ENCODE data around the gene TOPAZ1. TPM values are rescaled to one million over a fixed set of nuclear protein-coding genes. Genes with fewer than 3 reads are reported as not detected.

Gene TOPAZ1
- total and polyA plus RNA-seq, 9 of the 15 experiments (the other 6 are each of a cell fraction or from before 2014, with no cell fraction given): 0.01 TPM; not detected in 8

Other genes starting within 250 kb of the TOPAZ1 start
- gene TCAIM, start 96.9 kb downstream of the TOPAZ1 start, total RNA-seq (2014; rRNA removed): 18.6 and 19.7 TPM in 2 replicates
- gene TCAIM, start 96.9 kb downstream of the TOPAZ1 start, total RNA-seq (2014; rRNA removed; fragmentation: Illumina TruSeq; extraction: Trizol): 36.7 and 43.5 TPM in 2 replicates
- gene TCAIM, start 96.9 kb downstream of the TOPAZ1 start, total RNA-seq (2015; rRNA removed; fragmentation: Illumina TruSeq; extraction: Trizol): 37.7 and 43.4 TPM in 2 replicates
- 23.0 and 25.2 TPM in 2 replicates for gene TCAIM, start 96.9 kb downstream of the TOPAZ1 start, total RNA-seq (2021)
- 42.5 and 53.3 TPM in 2 replicates for gene TCAIM, start 96.9 kb downstream of the TOPAZ1 start, polyA plus RNA-seq (2011; rRNA removed)
- 32.3 and 36.9 TPM in 2 replicates for gene TCAIM, start 96.9 kb downstream of the TOPAZ1 start, polyA plus RNA-seq (2014; fragmentation: Illumina TruSeq; extraction: Trizol)
- 10 to 100 TPM; 41.5 to 44.9 TPM for gene TCAIM, start 96.9 kb downstream of the TOPAZ1 start, polyA plus RNA-seq (2014; fragmentation: Nextera tagmentation; extraction: Ambion mirVana)
- 27.6 and 29.5 TPM in 2 replicates for gene TCAIM, start 96.9 kb downstream of the TOPAZ1 start, polyA plus RNA-seq (2014; rRNA removed)
- 5.8 and 7.9 TPM in 2 replicates for gene ZNF445, start 235.8 kb downstream of the TOPAZ1 start, total RNA-seq (2014; rRNA removed)
- gene ZNF445, start 235.8 kb downstream of the TOPAZ1 start, total RNA-seq (2014; rRNA removed; fragmentation: Illumina TruSeq; extraction: Trizol): 13.9 and 14.3 TPM in 2 replicates
- 14.0 and 15.0 TPM in 2 replicates for gene ZNF445, start 235.8 kb downstream of the TOPAZ1 start, total RNA-seq (2015; rRNA removed; fragmentation: Illumina TruSeq; extraction: Trizol)
- gene ZNF445, start 235.8 kb downstream of the TOPAZ1 start, total RNA-seq (2021): 24.2 and 26.9 TPM in 2 replicates
- gene ZNF445, start 235.8 kb downstream of the TOPAZ1 start, polyA plus RNA-seq (2011; rRNA removed): 10.6 and 11.8 TPM in 2 replicates
- 9.5 and 9.9 TPM in 2 replicates for gene ZNF445, start 235.8 kb downstream of the TOPAZ1 start, polyA plus RNA-seq (2014; fragmentation: Illumina TruSeq; extraction: Trizol)
- gene ZNF445, start 235.8 kb downstream of the TOPAZ1 start, polyA plus RNA-seq (2014; fragmentation: Nextera tagmentation; extraction: Ambion mirVana): 1 to 10 TPM; 1.2 to 1.8 TPM
- 12.4 and 13.1 TPM in 2 replicates for gene ZNF445, start 235.8 kb downstream of the TOPAZ1 start, polyA plus RNA-seq (2014; rRNA removed)

Data from K562 (cell line).